NCI-H526 treated with DMSO at 0.1 percent for 48 hours (cell line): Measurements from ENCODE around the gene CCDC85C.

Experiments used
- DNase-seq: peaks from one replicate; lab custom pipeline; 2025; lab: John Stamatoyannopoulos, UW

CCDC85C gene

GRCh38 chr14:99471731-99472130 lies 132.3 kb downstream of the CCDC85C start:
- DNase-seq = no peak

GRCh38 chr14:99468836-99469592 lies 135.0 kb downstream of the CCDC85C start:
- DNase-seq = no peak

GRCh38 chr14:99468081-99468480 lies 135.9 kb downstream of the CCDC85C start:
- DNase-seq = no peak

- no peak for DNase-seq
Observed at GRCh38 chr14:99467336-99468078, 136.5 kb downstream of the CCDC85C start.

DNA sequence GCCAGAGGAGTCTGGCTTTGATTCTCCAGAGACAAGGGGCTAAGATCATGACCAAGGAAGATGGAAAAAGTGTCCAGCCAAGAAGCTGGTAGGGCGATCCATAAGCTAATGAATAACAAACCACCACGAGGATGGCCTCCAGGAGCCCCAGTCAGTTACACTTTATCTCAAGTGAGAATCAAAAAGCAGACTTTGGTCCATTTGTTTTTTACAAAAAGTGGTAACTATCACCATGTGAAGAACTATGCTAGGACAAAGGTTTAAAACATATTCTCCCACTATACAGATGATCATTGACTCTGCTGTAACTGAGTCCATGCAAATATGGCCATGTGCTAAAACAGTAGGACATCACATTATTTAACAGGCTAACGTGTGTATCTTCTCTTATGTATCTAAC lies 137.2 kb downstream of the CCDC85C start:
- DNase-seq = no peak

DNA sequence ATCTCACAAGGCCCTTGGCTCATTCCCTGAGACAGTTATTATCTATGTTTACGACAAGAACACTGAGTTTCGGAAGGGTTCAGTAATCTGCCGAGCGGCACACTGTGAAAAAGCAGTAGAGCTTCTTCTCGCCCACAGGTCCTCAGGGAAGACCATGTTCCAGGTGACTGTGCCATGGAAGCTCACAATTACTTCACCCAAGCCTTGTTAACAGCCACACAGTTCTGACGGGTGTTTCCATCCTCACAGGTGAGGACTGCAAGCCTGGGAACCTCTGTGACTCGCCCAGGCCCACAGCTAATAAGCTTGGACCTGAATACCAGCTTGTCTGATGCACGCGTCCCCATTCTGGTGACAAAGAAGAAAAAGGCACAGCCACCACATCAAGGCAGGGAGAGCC lies 138.7 kb downstream of the CCDC85C start:
- DNase-seq = no peak

DNA sequence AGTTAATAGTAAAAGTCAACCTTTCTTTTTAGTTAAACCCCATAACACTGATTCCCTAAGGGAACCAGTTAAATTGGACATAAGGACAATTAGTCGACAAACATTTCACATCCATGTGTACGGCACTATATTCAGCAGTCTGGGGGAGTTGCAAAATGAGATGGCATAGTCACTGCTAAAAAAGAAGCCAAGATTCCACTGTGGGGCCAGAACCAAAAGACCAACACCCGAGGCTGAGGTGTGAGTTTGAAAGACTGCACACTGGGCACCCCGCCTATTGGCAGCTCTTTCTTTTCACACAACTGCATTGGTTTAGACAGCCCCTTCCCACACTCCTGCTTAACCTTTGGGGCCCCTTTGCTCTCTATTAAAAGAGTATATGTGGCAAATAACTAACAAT lies 140.0 kb downstream of the CCDC85C start:
- no peak for DNase-seq

DNA sequence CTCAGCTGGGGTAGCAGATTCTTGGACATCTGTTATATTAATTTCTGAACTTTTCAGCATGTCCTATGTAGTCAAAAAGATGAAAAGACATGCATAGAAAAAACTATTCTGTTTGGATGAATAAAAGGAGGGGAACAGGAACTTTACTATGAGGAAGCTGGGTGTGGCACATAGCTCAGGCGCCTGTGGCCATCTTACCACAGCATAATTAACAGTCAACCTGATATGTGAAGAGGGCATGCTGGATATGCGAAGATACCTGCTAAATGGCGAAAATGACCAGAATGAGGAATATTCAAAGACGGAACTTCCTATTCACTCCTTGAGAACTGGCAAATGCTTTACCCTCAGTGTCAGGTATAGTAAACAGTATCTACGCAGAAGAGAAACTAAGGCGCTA lies 141.8 kb downstream of the CCDC85C start:
- DNase-seq = no peak

GRCh38 chr14:99461411-99462085 lies 142.5 kb downstream of the CCDC85C start:
- DNase-seq = peak; percentile 4

- DNase-seq = no peak
Observed at GRCh38 chr14:99460793-99461192, 143.2 kb downstream of the CCDC85C start.

- no peak for DNase-seq
Observed at GRCh38 chr14:99459481-99460100, 144.4 kb downstream of the CCDC85C start.

GRCh38 chr14:99454246-99454645 lies 149.8 kb downstream of the CCDC85C start:
- no peak for DNase-seq

- no peak for DNase-seq
Observed at GRCh38 chr14:99452968-99453367, 151.0 kb downstream of the CCDC85C start.

DNA sequence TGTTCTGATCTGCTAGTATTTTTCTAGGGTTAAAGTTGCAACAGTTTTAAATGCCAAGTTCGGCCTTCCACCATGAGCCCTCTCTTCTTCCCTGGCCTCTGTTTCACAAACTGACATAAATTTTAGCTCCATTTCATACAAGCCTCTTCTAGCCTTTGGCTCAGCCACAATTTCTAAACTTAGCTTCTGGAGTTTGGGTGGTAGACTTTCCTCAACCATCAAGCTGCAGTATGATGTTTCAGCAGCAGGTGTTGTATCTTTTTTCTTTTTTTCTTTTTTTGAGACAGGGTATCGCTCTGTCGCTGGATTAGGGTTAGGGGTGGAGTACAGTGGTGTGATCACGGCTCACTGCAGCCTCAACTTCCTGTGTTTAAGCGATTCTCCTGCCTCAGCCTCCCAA lies 152.8 kb downstream of the CCDC85C start:
- no peak for DNase-seq

- DNase-seq = no peak
Observed at GRCh38 chr14:99450266-99450665, 153.7 kb downstream of the CCDC85C start.
